HEK293 (cell line): Measurements from ENCODE around the gene ETV1.

Experiments
- KLF16 ChIP-seq: fragments of 450-650 bp; formaldehyde crosslinking; IDR thresholded peaks from 2 replicates; pipeline ENCODE4 v1.5.1; 2017; ENCODE audit warnings: missing biosample characterization, missing genetic modification characterization
- ZIC2 ChIP-seq: fragments of 450-650 bp; formaldehyde crosslinking; IDR thresholded peaks from 2 replicates; pipeline ENCODE4 v1.5.1; 2016; ENCODE audit warnings: missing biosample characterization, missing genetic modification characterization
- ZNF140 ChIP-seq: fragments of 450-650 bp; formaldehyde crosslinking; IDR thresholded peaks from 2 replicates; pipeline ENCODE4 v1.5.1; 2016; ENCODE audit warnings: missing biosample characterization, missing genetic modification characterization
- TF ChIP-seq, protein P1 (sequence below): fragments of 450-650 bp; formaldehyde crosslinking; IDR thresholded peaks from 2 replicates; pipeline ENCODE4 v1.5.1; 2016; ENCODE audit warnings: missing biosample characterization, missing genetic modification characterization, borderline replicate concordance

GRCh38 chr7:13932131-13932530 is 57.3 kb downstream of the ETV1 start:
- TF ChIP-seq ZIC2 (tag by site-specific recombination) (no peak), ZNF140 (no peak), KLF16 (tag by site-specific recombination) (no peak)
- TF ChIP-seq, protein P1, sequence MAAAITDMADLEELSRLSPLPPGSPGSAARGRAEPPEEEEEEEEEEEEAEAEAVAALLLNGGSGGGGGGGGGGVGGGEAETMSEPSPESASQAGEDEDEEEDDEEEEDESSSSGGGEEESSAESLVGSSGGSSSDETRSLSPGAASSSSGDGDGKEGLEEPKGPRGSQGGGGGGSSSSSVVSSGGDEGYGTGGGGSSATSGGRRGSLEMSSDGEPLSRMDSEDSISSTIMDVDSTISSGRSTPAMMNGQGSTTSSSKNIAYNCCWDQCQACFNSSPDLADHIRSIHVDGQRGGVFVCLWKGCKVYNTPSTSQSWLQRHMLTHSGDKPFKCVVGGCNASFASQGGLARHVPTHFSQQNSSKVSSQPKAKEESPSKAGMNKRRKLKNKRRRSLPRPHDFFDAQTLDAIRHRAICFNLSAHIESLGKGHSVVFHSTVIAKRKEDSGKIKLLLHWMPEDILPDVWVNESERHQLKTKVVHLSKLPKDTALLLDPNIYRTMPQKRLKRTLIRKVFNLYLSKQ (tag by site-specific recombination), result no peak
